HG02981 (cell line): ENCODE results near the gene PLA2G6.
"Not testable (repeated sequence)": the region's sequence is repeated elsewhere in the genome, so short reads cannot be mapped to it uniquely, and the experiment has no call there.

Experiments used
- ATAC-seq: cut with Tn5 transposase; IDR thresholded peaks from one replicate; pipeline ENCODE4 v1.9.1; 2021; ENCODE audit warnings: mild to moderate bottlenecking, moderate library complexity; ENCODE audit not compliant: unreplicated experiment

PLA2G6 gene

GRCh38 chr22:38137876-38138687, 43.5 kb downstream of the PLA2G6 start:
- no peak for ATAC-seq

DNA sequence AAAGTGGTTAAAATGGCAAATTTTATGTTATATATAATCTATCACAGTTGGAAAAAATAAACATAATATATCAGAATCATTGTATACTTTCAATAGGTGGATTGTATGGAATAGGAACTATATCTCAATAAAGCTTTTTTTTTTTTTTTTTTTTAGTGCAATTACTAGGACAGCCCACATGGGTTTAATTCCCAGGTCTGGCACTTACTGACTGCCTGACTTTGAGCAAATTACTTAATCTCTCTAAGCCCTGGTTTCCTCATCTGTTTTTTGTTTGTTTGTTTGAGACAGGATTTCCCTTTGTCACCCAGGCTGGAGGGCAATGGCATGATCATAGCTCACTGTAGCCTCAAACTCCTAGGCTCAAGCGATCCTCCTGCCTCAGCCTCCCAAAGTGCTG, 45.0 kb downstream of the PLA2G6 start:
- ATAC-seq: no peak

DNA sequence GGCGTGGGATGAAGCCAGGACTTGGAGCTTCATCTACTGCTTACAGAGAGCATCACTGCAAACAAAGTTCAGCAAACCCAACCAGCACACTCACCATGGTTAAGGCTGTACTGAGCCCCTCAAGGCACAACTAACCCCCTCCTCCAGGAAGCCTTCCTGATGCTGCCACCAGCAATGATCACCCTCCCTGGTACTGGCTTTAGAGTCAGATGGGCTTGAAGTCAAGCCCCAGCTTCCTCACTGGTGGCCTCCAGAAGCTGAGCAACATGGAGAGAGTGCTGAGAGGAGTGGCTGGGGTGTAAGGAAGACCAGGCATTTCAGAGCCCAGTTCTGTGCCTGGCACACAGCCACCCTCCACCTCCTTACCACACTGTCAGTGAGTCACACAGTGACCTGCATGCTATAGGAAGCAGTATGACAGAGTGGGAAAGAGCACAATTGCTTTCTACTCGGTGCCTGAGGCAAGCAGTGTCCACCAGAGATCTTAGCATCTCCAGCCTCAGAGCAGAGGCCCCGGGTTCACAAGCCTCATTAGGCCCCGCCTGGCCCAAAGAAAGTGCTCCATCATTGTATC, 46.4 kb downstream of the PLA2G6 start:
- no peak for ATAC-seq

DNA sequence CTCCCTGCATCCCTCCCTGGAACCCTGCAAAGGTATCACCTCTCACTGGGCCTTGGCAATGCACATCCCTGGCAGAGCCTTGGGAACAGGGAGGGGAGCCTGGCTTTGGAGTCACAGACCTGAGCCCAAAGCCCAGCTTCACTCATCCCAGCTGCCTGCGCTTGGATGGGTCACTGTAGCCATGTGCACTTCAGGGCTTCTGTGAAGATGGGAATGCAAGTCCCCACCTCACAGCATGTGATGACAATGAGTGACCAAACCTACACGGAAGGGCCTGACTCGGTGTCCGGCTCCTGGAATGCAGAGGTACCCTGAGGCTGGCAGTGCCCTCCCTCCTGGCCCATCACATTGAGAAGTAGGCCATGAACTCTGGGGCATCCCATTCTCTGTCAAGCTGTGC, 48.3 kb downstream of the PLA2G6 start:
- no peak for ATAC-seq

DNA sequence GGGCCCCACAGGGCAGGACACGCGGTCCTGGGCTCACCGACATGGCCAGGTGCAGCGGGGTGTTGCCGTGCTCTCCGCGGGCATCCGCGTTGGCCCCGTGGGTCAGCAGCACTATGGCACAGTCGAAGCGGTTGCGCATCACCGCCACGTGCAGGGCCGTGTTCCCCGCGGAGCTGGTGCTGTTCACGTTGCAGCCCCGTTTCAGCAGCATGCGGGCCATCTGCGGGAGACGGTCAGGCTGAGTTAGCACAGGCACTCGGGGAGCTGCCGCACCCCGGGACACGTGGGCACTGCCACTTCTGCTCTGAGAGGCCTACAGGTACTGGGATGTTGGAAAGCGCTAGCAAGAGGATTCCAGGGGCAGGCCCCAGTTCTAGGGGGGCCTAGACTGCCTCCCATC, 48.8 kb downstream of the PLA2G6 start:
- no peak for ATAC-seq

- ATAC-seq: no peak
Observed at GRCh38 chr22:38132136-38132535, 49.5 kb downstream of the PLA2G6 start.

DNA sequence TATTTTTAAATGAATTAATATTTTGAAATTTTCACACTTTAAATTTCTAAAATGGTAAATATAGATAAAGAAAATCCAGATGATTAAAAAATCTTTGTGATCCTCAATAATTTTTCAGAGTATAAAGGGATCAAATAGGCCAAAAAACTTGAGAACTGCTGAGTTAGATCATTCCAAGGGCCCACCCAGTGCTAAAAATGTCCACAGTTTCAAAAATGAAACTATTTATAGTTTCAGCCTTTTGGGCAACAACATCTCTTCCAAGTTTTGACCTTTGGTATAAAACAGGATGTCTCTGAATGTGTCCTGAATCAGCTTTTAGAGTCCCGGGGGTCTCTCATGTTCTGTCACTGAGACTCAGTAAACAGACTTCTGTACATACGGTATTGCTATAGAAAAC, 50.2 kb downstream of the PLA2G6 start:
- ATAC-seq: no peak

DNA sequence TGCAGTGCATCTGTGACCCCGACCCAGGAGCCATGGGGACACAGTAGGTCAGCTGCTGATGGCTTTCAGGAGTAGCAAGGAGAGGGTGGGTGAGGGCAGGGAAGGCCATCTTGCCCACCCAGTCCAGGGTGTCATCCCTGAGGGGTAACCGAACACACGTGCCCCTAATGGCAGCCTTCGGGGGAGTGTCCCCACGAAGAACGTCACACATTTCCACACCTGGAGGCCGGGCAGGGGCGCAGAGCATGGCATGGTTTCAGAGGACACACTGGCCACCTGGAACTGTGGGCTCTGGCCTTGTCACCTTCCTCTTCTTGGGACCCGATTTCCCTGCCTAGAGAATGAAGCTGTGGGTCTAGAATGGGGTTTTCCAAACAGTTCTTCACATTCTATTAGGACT, 51.8 kb downstream of the PLA2G6 start:
- no peak for ATAC-seq

DNA sequence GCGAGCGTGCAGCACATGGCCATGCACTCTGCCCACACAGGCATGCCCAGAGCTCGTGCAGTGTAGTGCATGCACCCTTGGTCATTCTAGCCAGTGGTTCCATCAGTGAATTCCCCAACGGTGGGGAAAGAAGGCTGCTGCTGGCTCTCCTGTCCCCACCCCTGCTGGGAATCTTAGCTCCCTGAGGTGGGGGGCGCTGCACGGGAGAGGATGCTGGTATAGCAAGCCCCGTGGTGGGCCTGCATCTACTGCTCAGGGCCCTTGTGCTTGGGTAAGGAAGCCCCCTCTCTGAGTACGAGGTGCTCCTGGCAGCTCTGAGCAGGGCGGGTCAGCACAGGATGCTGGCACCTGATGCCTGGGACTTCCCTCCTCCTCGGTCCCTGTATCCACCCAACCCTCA, 52.6 kb downstream of the PLA2G6 start:
- ATAC-seq: no peak

DNA sequence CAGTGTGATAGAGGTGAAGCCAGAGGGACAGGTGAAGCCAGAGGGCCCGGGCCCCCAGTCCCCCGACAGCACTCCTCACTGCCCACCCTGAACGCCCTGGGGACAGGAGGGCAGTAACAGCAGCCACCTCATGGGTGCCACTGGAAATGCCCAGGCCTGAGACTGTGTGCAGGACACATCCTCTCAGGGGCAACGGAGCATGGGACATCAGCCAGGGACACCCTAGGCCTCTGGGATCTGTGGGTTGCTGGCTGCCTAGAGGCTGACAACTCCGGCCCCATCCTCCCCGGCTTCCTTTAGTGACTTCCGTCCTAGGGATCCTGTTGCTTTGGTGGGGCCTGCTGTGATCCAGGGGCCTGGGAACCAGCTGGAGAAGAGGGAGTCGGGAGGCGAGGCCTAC, 53.8 kb downstream of the PLA2G6 start:
- no peak for ATAC-seq

DNA sequence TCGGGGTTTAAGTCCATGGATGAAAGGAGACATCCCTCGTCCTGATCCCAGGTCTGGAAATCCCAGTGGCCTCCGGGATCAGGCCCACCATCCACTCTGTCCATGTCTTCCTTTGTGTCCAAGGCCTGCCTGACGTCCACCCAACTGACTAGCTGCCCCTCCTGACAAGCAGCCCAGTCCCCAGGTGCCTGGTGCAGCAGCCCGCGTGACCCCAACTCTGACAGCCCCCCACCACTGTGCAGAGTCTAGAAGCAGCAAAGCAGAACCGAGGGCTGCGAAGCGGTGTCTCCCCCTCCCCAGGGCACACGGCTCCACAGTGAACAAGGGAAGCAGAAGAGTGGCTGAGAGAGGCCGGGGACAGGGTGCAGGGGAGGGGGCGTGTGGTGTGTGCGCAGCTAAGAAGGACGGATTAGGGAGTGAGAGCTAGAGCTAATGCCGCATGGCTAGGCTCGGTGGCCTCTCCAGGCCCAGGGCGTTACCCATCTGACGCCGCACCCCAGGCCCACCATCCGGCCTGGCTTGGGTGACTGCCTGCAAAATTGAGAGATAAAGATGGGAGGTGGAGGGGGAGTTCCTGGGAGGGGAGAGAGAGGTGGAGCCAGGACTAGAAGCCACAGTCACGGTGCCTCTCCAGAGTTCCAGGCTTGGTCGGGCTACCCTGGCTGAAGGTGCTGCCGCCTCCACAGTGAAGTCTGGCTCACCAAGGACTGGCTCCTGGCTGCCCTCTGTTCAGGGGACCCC, 54.5 kb downstream of the PLA2G6 start:
- no peak for ATAC-seq

DNA sequence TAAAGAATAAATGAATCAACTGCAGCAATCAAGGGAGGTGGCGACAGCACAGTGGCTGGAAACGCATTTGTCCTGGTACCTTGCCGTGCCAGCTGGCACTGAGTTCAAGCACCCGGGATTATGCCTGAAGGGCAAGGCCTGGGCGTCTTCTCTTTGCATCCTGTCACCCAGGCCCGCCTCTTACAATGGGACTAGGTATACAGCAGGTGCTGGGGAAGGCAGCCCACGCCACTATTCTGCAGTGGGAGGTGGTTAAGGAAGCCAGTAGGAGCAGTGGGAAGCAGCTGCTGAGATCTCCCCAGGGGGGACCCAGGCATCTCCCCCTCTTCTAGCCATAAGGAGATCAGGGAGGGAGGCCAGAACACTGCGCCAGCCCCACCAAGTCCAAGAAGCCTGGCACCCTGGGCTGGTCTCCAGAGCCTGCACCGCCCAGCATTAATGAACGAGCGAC, 55.9 kb downstream of the PLA2G6 start:
- no peak for ATAC-seq

- ATAC-seq: no peak
Observed at GRCh38 chr22:38125038-38125610, 56.5 kb downstream of the PLA2G6 start.

- no peak for ATAC-seq
Observed at GRCh38 chr22:38124236-38124974, 57.2 kb downstream of the PLA2G6 start.

DNA sequence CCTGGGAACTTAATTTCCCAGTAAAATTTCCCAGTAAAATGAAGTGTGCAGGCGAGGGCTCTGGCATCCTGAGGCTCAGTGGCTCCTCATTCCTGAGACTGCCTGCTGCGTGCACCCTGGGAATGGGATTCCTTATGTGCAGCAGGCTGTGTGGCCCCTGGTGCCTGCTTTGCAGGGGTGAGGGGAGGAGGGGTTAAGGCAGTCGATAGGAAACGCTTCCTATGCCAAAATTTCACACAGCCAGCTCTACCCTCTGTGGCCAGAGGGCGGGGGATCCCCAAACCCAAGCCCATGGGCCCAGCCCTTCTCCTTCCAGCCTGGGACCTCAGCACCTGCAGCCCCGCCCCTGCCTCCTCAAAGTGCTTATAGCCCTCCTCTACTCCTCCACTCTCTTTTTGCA, 59.0 kb downstream of the PLA2G6 start:
- no peak for ATAC-seq

DNA sequence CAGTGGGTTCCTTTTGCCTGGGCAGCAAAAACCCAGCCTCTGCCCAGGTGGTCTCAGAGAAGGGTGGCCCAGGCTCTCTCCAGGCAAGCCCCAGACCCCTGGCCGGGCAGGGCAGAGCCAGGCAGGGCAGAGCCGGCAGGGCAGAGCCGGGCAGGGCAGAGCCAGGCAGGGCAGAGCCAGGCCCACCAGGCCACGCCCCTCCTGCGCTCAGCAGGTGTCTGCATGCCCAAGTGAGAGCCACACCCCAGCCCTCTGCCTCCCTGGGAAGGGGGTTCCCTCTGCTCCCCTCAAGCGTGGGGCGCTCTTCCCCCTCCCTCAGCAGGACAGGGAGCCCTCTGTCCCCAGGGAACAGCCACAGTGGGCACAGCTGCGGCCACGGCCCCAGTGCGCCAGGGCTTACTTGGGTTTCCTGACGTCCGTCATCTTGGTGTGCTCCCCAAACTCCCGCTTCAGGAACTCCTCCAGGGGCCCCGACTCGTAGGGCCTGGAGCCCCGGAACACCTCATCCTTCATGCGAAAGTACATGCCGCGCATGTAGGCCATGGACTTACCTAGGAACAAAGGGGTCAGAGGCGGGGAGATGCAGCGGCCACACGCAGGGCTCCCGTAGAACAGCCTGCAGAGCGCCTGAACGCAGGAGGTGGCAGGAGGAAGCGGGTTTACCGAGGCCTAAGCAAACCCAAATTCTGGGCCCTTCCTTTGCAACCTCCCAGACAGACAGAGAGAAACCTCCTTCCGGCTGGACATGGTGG, 61.1 kb downstream of the PLA2G6 start:
- ATAC-seq: no peak

DNA sequence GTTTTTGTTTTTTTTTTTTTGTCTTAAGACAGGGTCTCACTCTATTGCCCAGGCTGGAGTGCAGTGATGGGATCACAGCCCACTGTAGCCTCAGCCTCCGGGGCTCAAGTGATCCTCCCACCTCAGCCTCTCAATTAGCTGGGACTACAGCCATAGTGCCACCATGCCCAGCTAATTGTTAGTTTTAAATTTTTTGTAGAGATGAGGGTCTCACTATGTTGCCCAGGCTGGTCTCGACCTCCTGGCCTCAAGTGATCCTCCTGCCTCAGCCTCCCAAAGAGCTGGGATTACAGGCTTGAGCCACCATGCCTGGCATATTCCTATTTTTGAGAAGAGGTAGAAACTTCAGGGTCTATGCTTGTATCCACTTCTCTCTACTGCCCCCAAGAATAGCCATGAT, 62.9 kb downstream of the PLA2G6 start:
- ATAC-seq: not testable (repeated sequence)

- no peak for ATAC-seq
Observed at GRCh38 chr22:38118182-38118581, 63.4 kb downstream of the PLA2G6 start.

GRCh38 chr22:38117556-38117955, 64.1 kb downstream of the PLA2G6 start:
- ATAC-seq: not testable (repeated sequence)
